GM12801 (cell line): ENCODE data around the gene C11orf98.

Experiments used
- TF ChIP-seq, protein P1 (sequence below): IDR thresholded peaks from one replicate; pipeline ENCODE4 v1.5.1; 2011; ENCODE audit warnings: control low read depth; ENCODE audit not compliant: insufficient read length; ENCODE audit errors: extremely low read depth

C11orf98 gene

DNA sequence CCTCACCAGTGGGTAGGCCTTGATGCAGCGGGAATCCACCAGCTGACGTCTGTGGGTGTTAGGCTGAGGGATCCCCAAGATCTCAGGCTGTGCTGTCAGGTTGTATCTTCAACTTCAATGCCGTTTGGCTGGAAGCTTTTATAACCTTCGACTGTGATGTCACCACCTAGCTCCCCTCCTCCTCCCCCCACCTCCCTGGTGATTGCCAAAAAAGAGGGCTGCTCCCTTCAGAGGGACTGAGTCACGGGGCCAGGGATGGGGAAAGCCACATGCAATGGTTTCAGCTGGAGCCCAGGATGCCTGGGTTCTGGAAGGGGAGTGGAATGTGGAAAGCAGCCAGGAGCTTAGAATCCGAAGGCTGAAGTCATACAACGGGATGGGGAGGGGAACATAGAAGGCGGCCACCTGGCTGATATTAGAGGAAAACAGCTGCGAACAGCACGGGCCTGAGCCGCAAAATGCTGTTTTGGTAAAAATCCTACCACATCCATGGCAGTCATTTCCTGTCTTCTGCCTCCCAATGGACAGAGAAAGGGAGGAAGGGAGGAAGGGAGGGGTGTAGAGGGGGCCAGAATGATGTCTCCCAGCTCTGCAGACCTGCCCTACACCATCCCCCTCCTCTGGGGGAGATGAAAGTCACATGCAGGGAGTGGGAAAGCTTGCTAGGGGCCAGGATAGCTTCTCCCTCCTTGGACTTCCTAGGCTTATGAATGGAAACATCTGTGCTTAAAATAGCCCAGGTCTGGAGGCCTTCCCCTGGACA is 24.6 kb upstream of the C11orf98 start, which contains the start of gene LRRN4CL:
TSS of gene LRRN4CL (minus strand) at position 110 of the 763 bp plus-strand sequence. CDS start 1,022 bp downstream, outside the sequence.
- TF ChIP-seq, protein P1, sequence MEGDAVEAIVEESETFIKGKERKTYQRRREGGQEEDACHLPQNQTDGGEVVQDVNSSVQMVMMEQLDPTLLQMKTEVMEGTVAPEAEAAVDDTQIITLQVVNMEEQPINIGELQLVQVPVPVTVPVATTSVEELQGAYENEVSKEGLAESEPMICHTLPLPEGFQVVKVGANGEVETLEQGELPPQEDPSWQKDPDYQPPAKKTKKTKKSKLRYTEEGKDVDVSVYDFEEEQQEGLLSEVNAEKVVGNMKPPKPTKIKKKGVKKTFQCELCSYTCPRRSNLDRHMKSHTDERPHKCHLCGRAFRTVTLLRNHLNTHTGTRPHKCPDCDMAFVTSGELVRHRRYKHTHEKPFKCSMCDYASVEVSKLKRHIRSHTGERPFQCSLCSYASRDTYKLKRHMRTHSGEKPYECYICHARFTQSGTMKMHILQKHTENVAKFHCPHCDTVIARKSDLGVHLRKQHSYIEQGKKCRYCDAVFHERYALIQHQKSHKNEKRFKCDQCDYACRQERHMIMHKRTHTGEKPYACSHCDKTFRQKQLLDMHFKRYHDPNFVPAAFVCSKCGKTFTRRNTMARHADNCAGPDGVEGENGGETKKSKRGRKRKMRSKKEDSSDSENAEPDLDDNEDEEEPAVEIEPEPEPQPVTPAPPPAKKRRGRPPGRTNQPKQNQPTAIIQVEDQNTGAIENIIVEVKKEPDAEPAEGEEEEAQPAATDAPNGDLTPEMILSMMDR: no peak

DNA sequence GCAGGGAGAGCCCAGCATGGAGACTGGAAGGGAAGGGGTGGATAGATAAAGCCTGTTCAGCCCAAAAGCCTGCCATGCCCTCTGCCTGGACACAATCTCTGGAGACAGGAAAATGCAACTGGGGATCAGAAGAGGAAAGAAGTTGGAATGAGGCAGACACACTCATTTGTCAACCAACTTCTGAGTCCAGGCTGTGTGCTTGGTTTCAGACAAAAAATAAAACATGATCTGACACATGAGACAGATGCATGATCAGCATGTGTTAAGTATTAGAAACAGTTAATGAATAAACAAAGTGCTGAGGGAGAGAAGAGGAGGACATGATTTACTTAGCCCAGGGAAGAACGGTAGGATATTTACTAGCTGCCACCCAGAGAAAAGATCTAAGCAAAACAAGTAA is 23.5 kb upstream of the C11orf98 start:
- TF ChIP-seq, protein P1: no peak

DNA sequence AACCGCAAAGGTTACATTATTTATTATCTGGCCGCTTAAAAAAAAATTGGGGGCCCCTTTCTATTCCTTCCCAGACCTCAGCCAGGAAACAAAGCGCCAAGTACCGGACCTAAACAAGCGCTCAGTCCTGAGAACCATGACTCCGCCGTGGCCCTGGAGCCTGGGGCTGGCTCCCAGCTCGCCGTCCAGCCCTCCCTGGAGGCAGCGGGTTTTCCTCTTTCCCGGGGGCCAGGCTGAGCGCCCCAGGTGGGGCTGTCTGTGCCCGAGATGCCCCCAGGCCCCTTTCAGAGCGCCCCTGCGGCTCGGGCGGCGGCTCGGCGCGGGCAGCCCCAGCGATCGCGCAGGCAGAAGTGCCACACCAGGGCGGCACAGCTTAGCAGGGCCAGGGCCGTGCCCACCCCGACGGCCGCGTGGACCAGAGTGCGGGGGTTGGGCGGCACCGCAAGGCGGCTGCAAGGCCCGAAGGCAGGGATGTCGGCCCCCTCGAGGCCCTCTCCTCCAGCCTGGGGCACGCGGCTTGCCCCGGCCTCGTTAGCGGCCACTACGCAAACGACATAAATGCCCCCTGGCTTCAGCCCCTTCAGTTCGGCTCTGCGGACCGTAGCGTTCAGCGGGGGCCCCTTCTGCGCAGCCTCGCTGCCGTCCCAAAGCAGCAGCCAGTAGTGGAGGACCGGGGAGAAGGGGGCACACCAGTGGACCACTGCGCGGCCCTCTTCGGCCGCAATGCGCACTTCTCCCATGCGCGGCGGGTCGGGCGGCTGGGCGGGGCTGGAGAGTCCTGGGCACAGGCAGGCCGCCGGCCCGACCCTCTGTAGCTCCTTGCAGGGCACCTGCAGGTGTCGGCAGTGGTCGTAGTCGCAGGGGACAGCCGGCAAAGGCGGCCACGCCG is 22.7 kb upstream of the C11orf98 start:
- TF ChIP-seq, protein P1: no peak

DNA sequence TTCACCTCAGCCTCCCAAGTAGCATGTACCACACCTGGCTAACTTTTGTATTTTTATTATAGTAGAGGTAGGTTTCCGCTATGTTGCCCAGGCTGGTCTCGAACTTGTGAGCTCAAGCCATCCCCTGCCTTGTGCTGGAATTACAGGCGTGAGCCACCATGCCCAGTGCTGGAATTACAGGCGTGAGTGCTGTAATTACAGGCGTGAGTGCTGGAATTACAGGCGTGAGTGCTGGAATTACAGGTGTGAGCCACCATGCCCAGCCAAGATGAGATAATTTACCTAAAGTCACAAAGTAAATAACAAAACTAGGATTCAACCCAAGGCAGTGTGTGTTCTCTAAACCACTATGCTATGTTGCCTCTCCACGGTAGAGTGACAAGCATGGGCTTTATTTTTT is 17.5 kb upstream of the C11orf98 start:
- TF ChIP-seq, protein P1: no peak

DNA sequence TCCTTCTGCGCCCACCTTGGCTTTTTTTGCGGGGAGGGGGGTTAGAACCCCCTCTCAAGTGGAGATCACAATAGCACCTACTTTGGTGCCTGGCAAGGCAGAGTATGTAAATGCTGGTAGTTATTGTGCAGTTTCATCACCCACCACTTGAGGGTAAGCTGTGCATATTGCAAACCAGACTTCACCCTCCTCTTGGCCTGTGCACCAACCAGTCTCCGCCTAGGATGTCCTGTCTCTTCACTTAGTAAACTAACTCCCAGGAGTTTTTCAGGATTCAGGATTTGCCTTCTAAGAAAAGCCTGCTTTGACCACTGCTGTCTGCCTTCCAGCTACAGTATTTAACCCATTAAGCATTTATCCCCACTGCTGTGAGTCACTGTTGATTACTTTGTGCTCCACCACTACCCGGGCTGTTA is 15.8 kb upstream of the C11orf98 start:
- TF ChIP-seq, protein P1: no peak

DNA sequence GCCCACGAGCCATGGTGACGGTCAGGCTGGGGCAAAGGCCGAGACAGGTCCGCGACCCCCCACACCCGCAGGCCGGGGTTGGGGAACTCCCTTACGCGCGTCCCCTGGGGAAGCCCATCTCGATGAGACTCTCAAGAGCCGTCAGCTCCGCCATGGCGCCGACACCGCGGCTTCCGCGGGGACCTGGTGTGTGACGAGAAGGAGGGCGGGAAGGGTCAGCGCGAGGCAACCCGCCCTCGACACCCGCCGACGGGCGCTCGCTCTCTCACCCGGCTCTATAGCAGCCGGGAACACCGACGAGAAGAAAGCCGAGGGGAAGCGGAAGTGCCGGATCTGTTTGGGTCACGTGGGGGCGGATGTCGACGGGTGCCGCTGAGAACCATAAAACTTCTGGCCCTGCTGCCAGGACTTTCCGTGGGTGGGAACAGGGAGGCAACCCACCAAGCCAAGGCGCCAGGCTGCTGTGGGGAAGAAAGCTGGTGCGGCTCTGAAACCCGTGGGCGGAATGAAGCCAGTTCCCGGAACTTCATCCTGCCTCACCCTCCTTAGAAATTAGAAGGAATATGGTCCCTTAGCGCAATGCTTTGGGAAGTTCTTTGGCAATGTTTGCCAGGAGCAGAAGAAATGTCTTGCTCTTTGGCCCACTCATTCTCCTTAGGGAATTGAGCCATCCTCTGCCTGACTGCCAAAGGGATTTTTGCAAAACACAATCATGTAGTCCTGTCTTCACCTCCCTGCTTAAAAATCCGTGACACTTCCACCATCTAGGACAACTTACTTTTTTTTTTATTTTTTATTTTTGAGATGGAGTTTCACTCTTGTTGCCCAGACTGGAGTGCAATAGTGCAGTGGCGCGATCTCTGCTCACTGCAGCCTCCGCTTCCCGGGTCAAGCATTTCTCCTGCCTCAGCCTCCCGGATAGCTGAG is 14.0 kb upstream of the C11orf98 start, which contains the start of gene UBXN1:
TSS of gene UBXN1 (minus strand) at position 304 of the 927 bp plus-strand sequence. CDS start at position 154, 150 bp downstream.
- TF ChIP-seq, protein P1: no peak

DNA sequence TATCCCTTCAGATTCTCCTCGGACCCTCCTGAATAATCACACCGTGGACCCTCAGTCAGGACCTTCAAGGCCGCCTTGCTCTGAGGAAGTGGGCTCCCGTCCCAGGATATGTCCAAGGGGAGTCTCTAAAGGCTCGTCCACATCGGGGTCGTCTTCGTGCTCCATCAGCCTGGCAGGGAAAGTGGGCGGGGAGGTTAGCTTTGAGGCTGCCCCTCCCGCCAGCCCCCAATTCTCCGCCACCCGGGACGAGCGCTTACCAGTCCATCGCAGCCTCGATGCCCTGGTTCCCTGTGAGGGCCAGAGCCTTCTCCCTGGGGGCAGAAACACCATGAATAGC is 13.4 kb upstream of the C11orf98 start:
- TF ChIP-seq, protein P1: no peak
